ENCODE data around the gene ANAPC2.

Gene ANAPC2

DNA sequence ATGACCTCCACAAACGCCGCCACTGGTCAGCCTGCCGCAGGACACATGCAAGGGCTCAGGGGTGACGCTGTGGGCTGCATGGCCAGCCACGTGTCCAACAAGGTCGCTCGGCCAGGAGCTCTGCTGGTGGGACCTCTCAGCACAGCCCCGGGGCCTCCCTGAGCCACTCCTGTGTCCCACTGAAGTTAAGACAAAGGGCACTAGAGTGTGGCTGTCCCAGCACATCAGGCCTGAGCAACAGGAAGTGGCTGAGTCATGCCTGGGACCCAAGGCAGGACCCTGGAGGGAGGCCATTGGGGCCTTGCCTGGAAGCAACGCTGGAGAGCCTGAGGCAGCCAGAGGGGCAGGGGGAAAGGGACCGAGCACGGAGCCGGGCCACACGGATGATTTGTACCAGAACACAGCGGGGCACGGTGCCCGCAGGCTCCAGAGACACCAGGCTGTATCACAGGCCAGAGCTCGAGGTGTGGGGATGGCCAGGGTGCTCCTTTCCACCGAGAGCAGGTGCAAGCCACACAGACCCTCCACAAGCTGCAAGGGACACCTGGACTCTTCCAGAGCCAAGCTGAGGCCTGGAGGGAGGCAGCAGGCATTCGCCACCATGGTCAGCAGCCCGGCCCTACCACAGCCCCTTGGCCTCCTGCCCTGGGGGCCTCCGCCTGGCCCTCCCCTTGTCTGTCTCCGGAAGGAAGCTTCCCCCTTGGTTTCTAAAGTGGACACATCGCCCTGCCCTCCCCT is 10.0 kb downstream of the ANAPC2 start:
- no peak for DNase-seq (ENCODE audit: low read depth)
- TF ChIP-seq, protein P1, sequence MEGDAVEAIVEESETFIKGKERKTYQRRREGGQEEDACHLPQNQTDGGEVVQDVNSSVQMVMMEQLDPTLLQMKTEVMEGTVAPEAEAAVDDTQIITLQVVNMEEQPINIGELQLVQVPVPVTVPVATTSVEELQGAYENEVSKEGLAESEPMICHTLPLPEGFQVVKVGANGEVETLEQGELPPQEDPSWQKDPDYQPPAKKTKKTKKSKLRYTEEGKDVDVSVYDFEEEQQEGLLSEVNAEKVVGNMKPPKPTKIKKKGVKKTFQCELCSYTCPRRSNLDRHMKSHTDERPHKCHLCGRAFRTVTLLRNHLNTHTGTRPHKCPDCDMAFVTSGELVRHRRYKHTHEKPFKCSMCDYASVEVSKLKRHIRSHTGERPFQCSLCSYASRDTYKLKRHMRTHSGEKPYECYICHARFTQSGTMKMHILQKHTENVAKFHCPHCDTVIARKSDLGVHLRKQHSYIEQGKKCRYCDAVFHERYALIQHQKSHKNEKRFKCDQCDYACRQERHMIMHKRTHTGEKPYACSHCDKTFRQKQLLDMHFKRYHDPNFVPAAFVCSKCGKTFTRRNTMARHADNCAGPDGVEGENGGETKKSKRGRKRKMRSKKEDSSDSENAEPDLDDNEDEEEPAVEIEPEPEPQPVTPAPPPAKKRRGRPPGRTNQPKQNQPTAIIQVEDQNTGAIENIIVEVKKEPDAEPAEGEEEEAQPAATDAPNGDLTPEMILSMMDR (IDR thresholded peaks at IDR 0.05; ENCODE audit: insufficient read depth, low read depth, low read length, missing control alignments): no peak
- H3K4me3 ChIP-seq (ENCODE audit: low read length): no peak overlapping the region

DNA sequence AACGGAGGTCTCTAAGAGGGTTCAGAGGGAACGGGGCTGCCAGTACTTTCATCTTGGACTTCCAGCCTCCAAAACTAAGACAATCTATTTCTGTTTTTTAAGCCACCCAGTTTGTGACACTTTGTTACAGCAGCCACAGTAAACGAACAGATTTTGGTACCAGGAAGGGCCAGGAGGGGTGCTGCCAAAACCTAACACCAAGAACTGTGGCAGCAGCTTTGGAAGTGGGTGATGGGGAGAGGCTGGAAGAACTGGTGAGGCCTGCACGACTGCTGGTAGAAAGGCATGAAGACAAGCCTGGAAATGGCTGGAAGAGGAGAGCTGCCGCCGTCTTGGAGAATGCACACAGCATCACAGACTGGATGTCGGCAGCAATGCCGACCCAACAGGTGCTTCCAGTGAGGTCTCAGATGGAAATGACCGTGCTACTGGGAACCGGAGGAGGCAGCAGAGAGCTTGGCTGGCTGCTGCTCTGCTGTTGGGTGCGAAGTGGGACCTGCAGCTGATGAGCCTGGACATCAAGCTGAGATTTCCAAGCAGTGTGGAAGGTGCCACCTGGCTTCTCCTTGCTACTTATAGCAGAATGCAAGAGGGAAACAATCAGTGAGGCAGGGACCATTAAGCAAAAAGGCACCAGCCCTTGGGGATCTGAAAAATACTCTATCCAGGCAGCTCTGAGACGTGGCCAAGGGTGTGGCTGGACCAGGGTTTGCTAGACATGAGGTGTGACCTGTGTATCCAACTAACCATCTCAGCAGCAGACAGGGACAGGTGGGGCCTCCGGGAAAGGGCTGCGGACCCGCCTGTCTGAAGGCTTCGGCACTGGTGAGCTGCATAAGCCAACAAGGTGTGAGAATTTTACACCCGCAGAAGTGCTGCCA is 11.8 kb downstream of the ANAPC2 start:
- no peak overlapping the region for H3K4me3 ChIP-seq (ENCODE audit: low read length)
- TF ChIP-seq, protein P1 (IDR thresholded peaks at IDR 0.05; ENCODE audit: insufficient read depth, low read depth, low read length, missing control alignments): peak; percentile 82
- peak; percentile 68 for DNase-seq (ENCODE audit: low read depth)

DNA sequence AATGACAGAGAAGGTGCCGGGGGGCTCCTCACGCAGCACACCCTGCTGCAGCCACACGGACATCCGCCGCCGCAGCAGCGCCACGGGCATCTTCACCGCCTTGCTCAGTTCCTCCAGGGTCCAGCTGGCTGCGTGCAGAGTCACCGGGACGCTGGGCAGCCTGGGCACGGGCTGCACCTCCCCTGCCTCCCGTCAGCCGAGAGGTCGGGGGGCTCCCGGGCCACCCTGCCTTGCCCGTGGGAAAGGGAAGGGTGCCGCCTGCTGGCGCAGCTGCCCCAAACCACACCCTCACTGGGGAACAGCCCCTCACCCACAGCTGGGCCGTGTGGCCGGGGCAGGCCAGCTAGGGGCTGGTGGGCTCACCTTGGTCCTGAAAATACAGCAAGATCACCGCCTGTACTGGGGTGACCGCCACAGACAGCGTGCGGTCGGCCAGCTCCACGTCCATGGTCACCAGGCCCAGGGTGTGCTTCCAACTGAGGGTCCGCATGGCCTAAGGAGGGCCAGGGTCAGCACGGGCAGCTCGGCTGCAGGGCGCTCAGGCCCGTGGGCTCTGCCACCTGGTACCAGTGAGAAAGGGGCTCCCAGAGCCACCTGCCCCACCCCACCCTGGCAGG is 12.9 kb downstream of the ANAPC2 start:
- no peak overlapping the region for H3K4me3 ChIP-seq (ENCODE audit: low read length)
- no peak for DNase-seq (ENCODE audit: low read depth)
- TF ChIP-seq, protein P1 (IDR thresholded peaks at IDR 0.05; ENCODE audit: insufficient read depth, low read depth, low read length, missing control alignments): no peak

DNA sequence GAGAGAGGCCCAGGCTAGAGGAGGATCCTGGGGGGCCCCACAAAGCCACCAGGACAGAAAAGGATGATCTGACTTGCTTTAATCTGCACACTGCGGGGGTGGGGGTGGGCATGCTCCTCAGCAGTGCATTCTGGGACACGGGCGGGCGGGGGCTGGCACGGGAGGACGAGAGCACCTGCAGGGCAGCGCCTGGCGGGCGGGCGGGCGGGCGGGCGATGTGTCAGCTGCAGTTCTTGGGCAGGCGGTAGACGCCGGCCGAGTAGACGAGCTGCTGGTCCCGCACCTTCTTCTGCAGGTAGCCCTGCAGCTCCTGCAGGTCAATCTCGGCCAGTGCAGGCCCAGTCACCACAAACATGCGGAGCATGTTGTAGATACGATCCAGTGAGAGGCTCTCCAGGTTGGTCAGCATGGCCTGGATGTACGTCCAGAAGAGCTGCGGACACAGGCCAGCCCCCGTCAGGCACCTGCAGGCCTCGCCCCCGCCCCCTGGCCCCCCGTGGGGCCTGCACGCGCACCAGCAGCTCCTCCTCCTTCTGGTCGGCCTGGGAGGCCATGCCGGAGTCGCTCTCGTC is 13.6 kb downstream of the ANAPC2 start:
- no peak for DNase-seq (ENCODE audit: low read depth)
- no peak overlapping the region for H3K4me3 ChIP-seq (ENCODE audit: low read length)
- TF ChIP-seq, protein P1 (IDR thresholded peaks at IDR 0.05; ENCODE audit: insufficient read depth, low read depth, low read length, missing control alignments): no peak

DNA sequence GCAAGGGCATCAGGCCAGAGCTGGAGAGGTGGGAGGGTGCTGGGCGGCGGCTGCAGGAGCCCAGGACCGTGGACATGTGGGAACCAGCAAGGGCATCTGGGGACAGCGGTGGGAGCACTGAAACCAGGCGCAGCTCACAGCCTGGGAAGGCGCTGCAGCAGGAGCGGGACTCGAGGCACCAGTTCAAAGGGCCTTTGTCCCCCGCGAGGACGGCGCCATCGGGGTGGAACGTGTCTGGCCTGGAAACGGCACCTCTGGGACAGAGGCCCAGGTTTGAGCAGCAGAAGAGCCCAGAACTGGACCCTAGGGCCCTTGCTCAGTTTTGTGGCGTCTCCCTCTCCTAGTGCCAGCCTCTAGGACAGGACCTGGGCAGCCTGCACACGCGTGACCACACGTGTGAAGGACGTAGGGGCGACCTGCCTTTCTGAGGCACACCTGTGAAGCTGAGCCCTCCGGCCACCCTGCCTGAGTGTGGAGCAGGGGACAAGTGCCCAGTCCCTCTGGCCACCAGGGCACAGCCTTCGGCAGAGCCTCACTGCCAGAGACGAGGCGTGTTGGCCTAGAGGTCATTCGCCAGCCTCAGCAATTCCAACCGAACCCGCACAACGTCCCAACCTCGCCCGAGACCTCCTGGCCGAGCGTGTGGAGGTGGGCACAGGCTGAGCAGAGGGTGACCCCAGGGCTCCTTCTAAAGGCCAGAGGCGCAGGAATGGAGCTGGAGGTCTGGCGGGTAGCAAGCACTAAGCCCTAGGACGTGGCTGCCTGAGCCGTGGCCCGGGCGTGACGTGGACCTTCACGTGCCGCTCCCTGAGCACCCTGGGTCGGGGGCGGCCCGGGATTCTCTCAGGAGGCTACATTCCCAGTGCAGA is 14.3 kb downstream of the ANAPC2 start:
- TF ChIP-seq, protein P1 (IDR thresholded peaks at IDR 0.05; ENCODE audit: insufficient read depth, low read depth, low read length, missing control alignments): no peak
- no peak overlapping the region for H3K4me3 ChIP-seq (ENCODE audit: low read length)
- no peak for DNase-seq (ENCODE audit: low read depth)
